IPS DF 4.7 (cell line): ENCODE data around the gene CYP21A2.

Experiments used
- DNase-seq: peaks from one replicate; pipeline ENCODE4 v3.0.0-alpha.2; 2013; ENCODE audit warnings: low spot score; ENCODE audit errors: extremely low read depth

CYP21A2 gene

GRCh38 chr6:32081168-32081990 lies 43.2 kb downstream of the CYP21A2 start:
- DNase-seq: no peak

- no peak for DNase-seq
These were observed 44.3 kb downstream of the CYP21A2 start for GRCh38 chr6:32082478-32082877.

GRCh38 chr6:32082935-32083334 lies 44.7 kb downstream of the CYP21A2 start:
- DNase-seq: no peak

- DNase-seq: no peak
These were observed 45.9 kb downstream of the CYP21A2 start for GRCh38 chr6:32083812-32084768.

GRCh38 chr6:32084780-32085179 lies 46.6 kb downstream of the CYP21A2 start:
- no peak for DNase-seq

GRCh38 chr6:32085759-32086459 lies 47.7 kb downstream of the CYP21A2 start:
- DNase-seq: no peak

GRCh38 chr6:32086661-32087573 lies 48.7 kb downstream of the CYP21A2 start:
- DNase-seq: no peak

- DNase-seq: peak; percentile 49
These were observed 49.6 kb downstream of the CYP21A2 start for GRCh38 chr6:32087574-32088486.

- no peak for DNase-seq
These were observed 50.4 kb downstream of the CYP21A2 start for GRCh38 chr6:32088487-32089049.

- DNase-seq: no peak
These were observed 51.0 kb downstream of the CYP21A2 start for GRCh38 chr6:32089082-32089828.
